HPDE6-E6E7 (cell line): ENCODE data around the gene CEP120.

Source experiments
- DNase-seq: peaks from one replicate; pipeline ENCODE4 v3.0.0; 2011; ENCODE audit warnings: missing footprints; ENCODE audit errors: extremely low spot score

CEP120 gene

DNA sequence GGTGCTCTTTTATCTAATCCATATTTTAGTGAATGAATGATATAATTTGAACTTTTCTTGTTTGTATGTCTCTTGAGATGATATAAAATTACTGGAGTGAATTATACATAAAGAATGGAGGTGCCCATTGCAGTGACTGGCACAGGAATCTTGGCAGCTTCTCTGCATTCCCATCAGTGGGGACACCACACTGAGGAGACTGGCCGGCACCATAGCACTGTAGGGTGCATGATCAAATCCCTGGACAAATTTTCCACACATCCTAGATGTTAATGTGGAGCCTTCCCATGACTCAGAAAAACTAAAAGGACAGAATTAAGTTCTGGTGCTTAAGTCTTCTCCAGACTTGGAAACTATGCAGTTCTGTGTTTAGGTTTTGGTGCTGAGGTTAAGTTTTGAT, 124.1 kb downstream of the CEP120 start:
- DNase-seq = no peak

GRCh38 chr5:123298335-123299030, 124.7 kb downstream of the CEP120 start:
- no peak for DNase-seq

DNA sequence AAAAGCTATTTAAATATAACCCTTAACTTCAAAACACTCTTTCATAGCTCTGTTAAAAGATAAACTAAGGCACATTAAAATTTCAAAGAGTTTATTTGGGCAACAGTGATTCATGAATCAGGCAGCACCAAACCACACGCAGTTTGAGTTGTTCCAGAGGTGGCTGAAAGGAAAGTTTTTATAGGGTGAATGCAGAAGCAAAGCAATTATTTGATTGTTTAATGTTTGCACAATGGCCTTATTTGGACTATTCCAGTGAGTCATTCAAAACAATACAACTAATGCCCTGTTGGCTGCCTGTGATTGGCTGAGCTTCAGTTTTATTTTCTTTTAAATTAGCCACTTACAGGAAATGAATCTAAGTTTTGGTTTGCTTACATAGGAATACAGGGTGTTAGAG, 125.3 kb downstream of the CEP120 start:
- no peak for DNase-seq

GRCh38 chr5:123297198-123297831, 125.9 kb downstream of the CEP120 start:
- DNase-seq = no peak
